HG03457 (cell line): Measurements from ENCODE around the gene UBE2E1.
A peak's percentile ranks its signal among the peaks of the same experiment; 100 is the strongest.
"Not testable (repeated sequence)": the region's sequence is repeated elsewhere in the genome, so short reads cannot be mapped to it uniquely, and the experiment has no call there.

Experiments
- ATAC-seq: cut with Tn5 transposase; IDR thresholded peaks from one replicate; pipeline ENCODE4 v1.9.1; 2021; ENCODE audit warnings: moderate number of reproducible peaks; ENCODE audit not compliant: unreplicated experiment

UBE2E1 gene

DNA sequence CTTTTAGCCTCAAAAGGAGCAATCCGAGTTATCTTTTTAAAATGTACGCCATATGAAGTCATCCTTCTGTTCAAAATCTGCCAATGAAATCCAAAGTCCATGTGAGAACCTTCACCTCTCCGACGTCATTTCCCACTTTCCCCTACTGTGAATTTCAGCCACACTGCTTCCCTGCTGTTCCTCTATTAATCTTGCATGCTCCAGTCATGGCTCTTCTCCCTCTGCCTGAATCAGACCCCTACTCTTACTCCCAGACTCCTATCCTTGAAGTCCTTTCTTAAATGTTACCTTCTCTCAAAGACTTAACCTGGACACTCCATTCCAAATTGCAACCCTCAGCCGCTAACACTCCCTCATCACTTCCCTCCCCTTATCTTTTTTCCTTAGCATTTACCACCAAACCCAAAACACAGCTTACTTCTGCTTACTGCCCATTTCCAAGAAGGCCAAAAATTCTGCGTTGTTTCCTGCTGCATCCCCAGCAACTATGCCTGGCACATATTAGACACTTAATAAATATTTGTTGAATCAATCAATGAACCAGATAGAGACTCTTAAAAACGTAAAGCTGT lies 109.9 kb downstream of the UBE2E1 start:
- ATAC-seq = no peak

GRCh38 chr3:23916152-23916885 lies 110.6 kb downstream of the UBE2E1 start:
- peak; percentile 37 for ATAC-seq

GRCh38 chr3:23916886-23917678 lies 111.3 kb downstream of the UBE2E1 start, which contains the start of the genes NKIRAS1 and RPL15:
Gene NKIRAS1, minus strand, starts transcription at chr3:23916990. Its CDS starts 6,086 bp downstream, at chr3:23910904.
Gene RPL15, plus strand, starts transcription at chr3:23917132. Its CDS starts 728 bp downstream, at chr3:23917860.
- ATAC-seq = peak; percentile 94

GRCh38 chr3:23917679-23918303 lies 112.0 kb downstream of the UBE2E1 start:
- ATAC-seq = not testable (repeated sequence)

GRCh38 chr3:23918331-23918730 lies 112.6 kb downstream of the UBE2E1 start:
- not testable (repeated sequence) for ATAC-seq

GRCh38 chr3:23919628-23920027 lies 113.9 kb downstream of the UBE2E1 start:
- ATAC-seq = no peak

DNA sequence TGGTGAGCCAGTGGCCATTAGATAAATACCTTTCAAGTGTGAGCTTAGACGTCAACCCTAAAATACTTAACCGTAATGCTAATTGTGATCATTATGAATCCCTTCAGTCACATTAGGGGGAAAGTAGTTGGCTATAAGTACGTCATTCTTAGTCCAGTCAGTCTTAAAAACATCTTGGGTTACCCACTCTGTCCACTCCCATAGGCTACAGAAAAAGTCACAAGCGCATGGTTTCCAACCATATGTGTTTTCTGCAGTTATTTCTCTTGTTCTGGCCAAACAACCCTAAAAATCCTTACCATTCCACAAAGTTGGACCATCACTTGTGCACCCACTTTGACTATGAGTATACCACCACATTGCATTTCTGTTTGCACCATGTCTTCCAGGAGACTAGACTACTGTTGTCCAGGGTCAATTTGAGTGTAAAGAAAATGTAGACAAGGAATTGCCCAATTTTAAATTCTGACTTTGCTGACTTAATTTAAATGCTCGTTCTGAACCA lies 114.4 kb downstream of the UBE2E1 start:
- ATAC-seq = no peak

- ATAC-seq = no peak
Measured at GRCh38 chr3:23921052-23921511, 115.3 kb downstream of the UBE2E1 start.

GRCh38 chr3:23923786-23924185 lies 118.0 kb downstream of the UBE2E1 start:
- ATAC-seq = no peak

- no peak for ATAC-seq
Measured at GRCh38 chr3:23926246-23926645, 120.5 kb downstream of the UBE2E1 start.

GRCh38 chr3:23926736-23927135 lies 121.0 kb downstream of the UBE2E1 start:
- ATAC-seq = no peak

- no peak for ATAC-seq
Measured at GRCh38 chr3:23928524-23928923, 122.8 kb downstream of the UBE2E1 start.

- no peak for ATAC-seq
Measured at GRCh38 chr3:23931597-23931996, 125.8 kb downstream of the UBE2E1 start.

DNA sequence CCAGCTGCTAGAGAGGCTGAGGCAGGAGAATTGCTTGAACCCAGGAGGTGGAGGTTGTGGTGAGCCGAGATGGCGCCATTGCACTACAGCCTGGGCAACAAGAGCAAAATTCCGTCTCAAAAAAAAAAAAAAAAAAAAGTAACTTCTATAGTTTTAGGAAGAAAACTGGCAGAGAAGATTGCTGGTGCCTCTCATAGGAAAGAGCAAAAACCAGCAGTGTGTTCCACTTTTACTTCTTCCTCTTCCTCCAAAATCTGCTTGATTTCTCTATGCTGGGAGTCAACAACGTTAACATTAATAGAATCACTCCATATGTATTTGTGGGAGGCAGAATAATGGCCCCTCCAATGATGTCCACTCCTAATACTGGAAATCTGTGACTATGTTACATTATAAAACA lies 126.8 kb downstream of the UBE2E1 start:
- ATAC-seq = no peak

- ATAC-seq = no peak
Measured at GRCh38 chr3:23934253-23934652, 128.5 kb downstream of the UBE2E1 start.

GRCh38 chr3:23937296-23937695 lies 131.5 kb downstream of the UBE2E1 start:
- ATAC-seq = no peak

GRCh38 chr3:23938688-23939087 lies 132.9 kb downstream of the UBE2E1 start:
- no peak for ATAC-seq

GRCh38 chr3:23940775-23941174 lies 135.0 kb downstream of the UBE2E1 start:
- ATAC-seq = no peak
